Raji (cell line): Measurements from ENCODE around the gene BET1L.

Source experiments
- POLR2A ChIP-seq: IDR thresholded peaks from 2 replicates; pipeline ENCODE4 v1.6.1; 2011; ENCODE audit warnings: low read depth, low read length, control low read depth; ENCODE audit not compliant: insufficient read depth

The BET1L gene

GRCh38 chr11:207208-207862 lies at the start of gene BET1L, which contains the start of gene RIC8A:
Gene BET1L, minus strand, starts transcription at chr11:207399. Its CDS starts 78 bp downstream, at chr11:207321.
Gene RIC8A, plus strand, starts transcription at chr11:207708. Its CDS starts 1,147 bp downstream, at chr11:208855.
- peak; percentile 87 for TF ChIP-seq POLR2A

- TF ChIP-seq POLR2A, result no peak
Observed at GRCh38 chr11:255816-256215, 48.6 kb upstream of the BET1L start.

- TF ChIP-seq POLR2A, result no peak
Observed at GRCh38 chr11:255176-255575, 48.0 kb upstream of the BET1L start.

- TF ChIP-seq POLR2A, result no peak
Observed at GRCh38 chr11:253886-254270, 46.7 kb upstream of the BET1L start.

GRCh38 chr11:253160-253885 lies 46.1 kb upstream of the BET1L start:
- no peak for TF ChIP-seq POLR2A

GRCh38 chr11:252666-253065 lies 45.5 kb upstream of the BET1L start:
- no peak for TF ChIP-seq POLR2A

GRCh38 chr11:251550-251949 lies 44.4 kb upstream of the BET1L start:
- TF ChIP-seq POLR2A, result no peak

- TF ChIP-seq POLR2A, result no peak
Observed at GRCh38 chr11:250740-251299, 43.6 kb upstream of the BET1L start.

GRCh38 chr11:250274-250673 lies 43.1 kb upstream of the BET1L start:
- TF ChIP-seq POLR2A, result no peak

- no peak for TF ChIP-seq POLR2A
Observed at GRCh38 chr11:249062-249461, 41.9 kb upstream of the BET1L start.

- no peak for TF ChIP-seq POLR2A
Observed at GRCh38 chr11:244376-244775, 37.2 kb upstream of the BET1L start.

- TF ChIP-seq POLR2A, result no peak
Observed at GRCh38 chr11:241634-242033, 34.4 kb upstream of the BET1L start.

GRCh38 chr11:240315-240714 lies 33.1 kb upstream of the BET1L start:
- TF ChIP-seq POLR2A, result no peak

- TF ChIP-seq POLR2A, result peak; percentile 65
Observed at GRCh38 chr11:236774-237767, 29.9 kb upstream of the BET1L start, which contains the start of gene PSMD13. Gene PSMD13, plus strand, starts transcription at chr11:236976. Its CDS starts 74 bp downstream, at chr11:237050.
